ENCODE measurements around the gene GPR18.
"Not testable (repeated sequence)": the region's sequence is repeated elsewhere in the genome, so short reads cannot be mapped to it uniquely, and the experiment has no call there.

GPR18 gene

GRCh38 chr13:99227909-99228688 is 30.1 kb downstream of the GPR18 start:
- no peak for DNase-seq

GRCh38 chr13:99227331-99227900 is 30.8 kb downstream of the GPR18 start:
- DNase-seq = no peak

DNA sequence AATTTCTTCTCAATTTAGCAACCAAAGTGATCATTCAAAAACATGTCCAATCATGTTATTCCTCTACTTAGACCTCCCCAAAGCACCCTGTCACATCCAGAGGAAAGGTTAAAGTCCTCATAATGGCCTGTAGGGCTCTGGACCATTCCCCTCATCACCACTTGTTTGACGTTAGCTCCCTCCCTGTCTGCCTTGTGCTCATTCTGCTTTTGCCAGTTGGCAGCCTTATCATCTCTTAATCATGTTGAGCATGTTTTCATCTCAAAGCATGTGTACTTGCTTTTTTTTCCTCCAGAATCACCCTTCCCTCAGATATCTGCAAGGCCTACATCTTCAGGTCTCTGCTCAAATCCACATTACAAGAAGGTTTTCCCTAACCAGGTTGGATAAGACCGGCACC is 31.7 kb downstream of the GPR18 start:
- DNase-seq = no peak

GRCh38 chr13:99225078-99225477 is 33.1 kb downstream of the GPR18 start:
- no peak for DNase-seq

DNA sequence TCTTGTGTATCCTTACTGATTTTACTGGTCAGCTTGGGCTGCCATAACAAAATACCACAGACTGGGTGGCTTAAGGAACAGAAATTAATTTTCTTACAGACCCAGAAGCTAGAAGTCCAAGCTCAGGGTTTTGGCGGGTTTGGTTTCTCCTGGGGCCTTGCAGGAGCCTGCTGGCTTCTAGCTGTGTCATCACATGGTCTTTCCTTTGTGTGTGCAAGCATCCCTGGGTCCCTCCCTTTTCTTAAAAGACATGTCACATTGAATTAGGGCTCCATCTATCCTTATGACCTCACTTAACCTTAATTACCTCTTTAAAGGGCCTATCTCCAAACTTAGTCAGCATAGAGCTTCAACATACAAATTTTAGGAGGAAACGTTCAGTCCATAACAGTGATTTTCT is 34.2 kb downstream of the GPR18 start:
- no peak for DNase-seq

- DNase-seq = no peak
These were observed 34.6 kb downstream of the GPR18 start for GRCh38 chr13:99223587-99223986.

DNA sequence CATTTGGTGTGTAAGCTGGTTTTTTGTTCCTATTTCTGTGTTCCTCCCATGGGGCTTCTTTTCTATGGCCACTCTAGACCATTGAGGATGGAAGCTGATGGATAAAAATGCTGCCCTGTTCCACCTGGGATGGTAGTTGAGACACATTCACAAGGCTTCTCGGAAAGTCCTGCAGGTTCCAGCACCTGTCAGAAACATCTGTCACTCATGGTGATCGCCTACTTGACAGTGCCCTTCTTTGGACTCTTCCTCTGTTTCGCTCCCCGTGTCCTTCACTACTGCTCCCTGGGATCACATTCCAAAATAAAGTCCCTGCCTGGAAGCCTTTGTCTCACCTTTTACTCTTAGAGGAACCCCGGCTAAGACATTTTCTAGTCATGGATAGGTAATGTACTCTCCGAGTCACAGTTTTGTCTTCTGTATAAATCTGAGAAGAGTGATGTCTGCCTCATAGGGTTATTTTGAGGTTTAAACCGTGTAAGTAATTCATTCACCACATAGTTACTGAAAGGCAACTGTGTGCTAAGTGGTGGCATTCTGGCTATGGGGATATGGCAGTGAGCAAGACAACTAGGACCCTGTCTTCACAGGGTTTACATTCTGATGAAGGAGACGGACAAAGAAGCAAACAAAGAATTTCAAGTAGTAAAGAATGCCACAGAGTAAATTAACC is 36.5 kb downstream of the GPR18 start:
- DNase-seq = no peak

DNA sequence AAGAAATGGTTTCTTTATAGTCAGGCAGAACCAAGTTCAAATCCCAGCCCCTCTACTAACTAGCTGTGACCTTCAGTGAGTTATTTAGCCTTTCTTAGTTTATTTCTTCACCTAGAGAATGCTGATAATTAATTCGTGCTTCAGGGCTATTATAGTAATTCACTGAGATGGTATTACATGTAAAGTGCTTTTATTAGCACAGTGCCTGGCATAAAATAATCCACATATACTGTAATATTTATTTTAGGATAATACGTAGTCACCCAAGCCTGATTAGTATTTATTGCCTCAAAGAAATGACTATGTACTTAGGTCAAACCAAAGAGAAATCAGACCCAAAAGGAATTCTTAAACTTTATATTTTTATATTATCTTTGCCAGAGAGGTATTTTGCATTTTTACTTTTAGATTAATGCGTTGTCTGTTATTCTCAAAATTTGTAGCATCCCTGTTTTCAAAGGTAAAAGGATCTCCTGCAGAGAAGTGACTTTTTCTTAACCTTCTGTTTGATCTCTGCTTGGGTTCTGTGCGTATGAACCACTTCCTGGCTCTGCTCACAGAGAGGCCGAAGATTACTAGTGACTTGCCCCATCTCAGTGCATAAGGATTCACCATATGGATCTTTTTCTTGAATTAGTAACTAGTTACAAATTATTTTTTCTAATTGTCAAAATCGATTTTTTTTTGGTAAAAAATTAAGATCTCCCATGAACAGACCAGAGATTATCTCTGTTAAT is 37.8 kb downstream of the GPR18 start:
- no peak for DNase-seq

DNA sequence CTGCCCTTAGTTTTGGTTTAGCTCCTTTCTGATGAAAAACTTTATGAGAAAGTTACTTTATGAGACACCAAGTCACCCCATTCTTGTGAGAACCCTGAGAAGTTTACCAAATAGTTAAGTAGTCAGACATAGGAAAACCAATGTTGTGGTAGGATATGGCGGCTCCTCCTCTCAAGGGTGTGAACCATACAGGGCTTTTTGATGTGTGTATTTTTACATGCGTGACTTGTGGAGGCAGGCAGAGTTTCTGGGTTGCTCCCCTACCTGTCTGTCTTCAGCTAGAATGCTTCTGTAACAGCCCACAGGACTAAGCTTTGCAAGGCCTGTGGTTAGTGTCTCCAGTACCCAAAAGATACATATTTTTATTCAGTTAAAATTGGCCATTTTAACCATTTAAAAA is 39.2 kb downstream of the GPR18 start:
- DNase-seq = no peak

GRCh38 chr13:99218545-99218944 is 39.6 kb downstream of the GPR18 start:
- no peak for DNase-seq

DNA sequence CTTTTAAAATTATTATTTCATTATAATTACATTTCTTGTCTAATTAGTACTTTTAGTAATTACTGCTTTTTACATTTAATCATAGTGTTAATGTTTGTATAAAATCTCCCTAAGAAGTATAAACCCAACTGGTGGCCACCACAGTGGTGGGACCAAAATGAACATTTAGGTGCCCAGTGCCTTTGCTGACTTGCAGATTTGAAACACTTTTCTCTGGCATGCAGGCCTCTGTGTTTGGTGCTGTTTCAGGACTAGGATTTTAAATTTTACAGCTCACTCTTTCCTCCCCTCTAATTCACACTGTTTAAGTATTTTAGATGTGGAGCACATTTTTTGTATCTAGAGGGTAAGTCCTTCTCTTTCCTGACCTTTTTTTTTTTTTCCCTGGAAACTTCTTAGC is 40.1 kb downstream of the GPR18 start:
- no peak for DNase-seq

GRCh38 chr13:99217461-99218110 is 40.6 kb downstream of the GPR18 start:
- peak; percentile 72 for DNase-seq

GRCh38 chr13:99215184-99215830 is 42.9 kb downstream of the GPR18 start:
- peak; percentile 76 for DNase-seq

DNA sequence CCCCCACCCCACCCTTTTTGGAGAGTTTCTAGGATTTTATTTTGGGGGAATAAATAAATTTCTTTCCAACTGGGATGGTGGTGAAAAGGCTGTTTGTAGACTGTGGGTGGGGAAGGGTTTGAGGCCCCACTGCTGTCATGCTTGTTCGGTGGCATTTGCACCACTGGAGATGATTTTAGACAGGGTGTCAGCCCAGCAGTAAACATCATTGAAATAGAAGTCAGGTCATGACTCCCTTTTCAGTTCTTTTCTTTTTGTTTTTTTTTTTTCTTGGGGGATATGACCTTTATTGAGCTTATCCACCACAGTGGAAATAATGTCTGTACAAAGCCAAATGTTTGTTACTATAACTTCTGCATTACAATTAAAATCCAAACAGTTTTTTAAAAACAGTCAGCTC is 43.4 kb downstream of the GPR18 start:
- peak; percentile 52 for DNase-seq

DNA sequence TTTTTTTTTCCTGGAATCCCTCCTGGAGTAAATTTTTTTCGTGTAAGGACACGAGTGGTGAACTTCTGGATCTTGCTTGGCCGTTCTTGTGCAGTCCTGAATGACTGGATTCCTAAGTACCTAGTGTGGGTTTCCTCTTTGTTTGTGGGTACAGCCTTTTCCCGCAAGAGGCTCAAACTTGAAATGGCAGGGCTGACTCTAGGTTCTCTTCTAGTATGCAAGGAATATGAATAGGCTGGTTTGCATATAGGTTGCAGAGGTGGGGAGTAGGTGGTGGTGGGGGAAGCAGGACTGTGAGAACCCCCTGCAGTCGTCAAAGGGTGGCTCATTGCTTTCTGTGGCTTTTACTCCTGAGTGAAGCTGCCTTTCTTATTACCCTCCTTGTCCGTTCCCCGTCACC is 43.9 kb downstream of the GPR18 start:
- peak; percentile 72 for DNase-seq

- peak; percentile 48 for DNase-seq
These were observed 46.7 kb downstream of the GPR18 start for GRCh38 chr13:99211421-99212035.

GRCh38 chr13:99210627-99211026 is 47.6 kb downstream of the GPR18 start:
- DNase-seq = not testable (repeated sequence)

DNA sequence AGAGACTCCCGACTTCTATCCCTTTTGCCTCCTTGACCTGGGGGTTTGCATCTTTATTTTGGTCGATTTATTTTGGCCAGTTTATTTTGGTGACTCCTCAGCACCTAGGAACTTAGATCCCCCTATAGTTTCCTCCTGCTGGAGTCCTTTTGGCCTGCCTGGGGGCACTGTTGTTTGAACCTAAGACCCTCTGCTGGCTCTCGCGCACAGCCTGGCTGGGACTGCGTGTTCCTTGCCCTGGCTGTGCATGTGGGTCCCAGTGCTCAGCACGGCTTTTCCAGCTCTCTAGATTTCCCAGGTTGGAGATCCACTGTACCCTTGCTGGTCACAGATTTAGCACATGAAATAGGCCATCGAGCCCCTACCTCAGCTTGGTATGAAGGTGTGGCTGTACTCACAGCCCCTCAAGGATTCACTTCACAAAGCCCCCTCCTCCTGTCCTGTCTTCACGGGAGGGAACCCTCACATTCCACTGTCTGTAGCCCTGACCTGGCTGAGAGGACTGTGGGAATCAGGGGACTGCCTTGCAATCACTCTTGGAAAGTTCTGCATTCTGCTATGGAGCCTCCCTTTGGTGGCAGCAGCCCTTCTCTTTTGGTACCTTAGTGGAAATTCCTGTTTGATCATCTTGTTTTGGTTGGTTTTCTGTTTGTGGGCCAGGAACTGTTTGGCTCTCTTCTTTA is 49.2 kb downstream of the GPR18 start:
- DNase-seq = no peak

DNA sequence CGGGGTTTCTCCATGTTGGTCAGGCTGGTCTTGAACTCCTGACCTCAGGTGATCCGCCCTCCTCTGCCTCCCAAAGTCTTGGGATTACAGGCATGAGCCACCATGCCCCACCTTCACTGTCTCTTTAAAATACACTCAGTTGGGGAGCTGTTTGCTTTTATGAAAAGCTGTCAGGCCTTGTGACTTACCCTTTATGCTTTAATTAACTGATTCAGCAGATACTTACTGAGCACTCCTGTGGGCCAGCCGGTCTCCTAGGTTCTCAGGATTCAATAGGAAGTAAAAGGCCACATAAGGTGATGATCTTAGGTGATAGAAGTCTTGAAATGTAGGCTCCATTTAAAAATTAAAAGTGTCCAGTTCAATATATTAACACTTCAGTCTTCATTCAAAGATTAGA is 50.0 kb downstream of the GPR18 start:
- no peak for DNase-seq

DNA sequence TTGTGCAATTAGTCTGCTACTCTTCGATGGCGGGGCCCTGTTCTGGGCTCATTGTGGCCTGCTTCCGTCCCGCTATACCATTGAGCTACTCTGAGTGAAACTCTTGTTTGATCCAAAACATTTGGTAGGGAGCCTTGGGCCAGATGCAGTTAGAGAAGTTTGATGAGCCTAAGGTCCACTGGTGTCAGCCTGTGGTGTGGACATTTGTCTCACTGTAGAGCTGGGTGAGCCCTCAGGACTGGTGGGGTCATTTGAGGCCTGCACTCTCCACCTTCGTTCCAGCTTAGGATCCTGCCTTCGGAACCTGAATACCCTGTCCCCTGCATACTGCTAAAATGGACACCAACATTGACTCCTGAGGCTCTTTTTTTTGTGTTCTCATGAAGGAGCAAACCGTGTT is 50.7 kb downstream of the GPR18 start:
- DNase-seq = no peak

GRCh38 chr13:99206873-99207272 is 51.3 kb downstream of the GPR18 start:
- no peak for DNase-seq

All from activated CD8-positive, alpha-beta memory T cell treated with anti-CD3 and anti-CD28 coated beads, Interleukin-2, amount 50 U/mL, for 48 hours (primary cell).